Renal cortical epithelial cell (primary cell): ENCODE measurements around the gene MAD1L1. TPM values are rescaled to one million over a fixed set of nuclear protein-coding genes. Genes with fewer than 3 reads are reported as not detected.
A peak's percentile ranks its signal among the peaks of the same experiment; 100 is the strongest.

Source experiments
- DNase-seq: peaks from one replicate; pipeline ENCODE4 v3.0.0-alpha.2; 2011; ENCODE audit warnings: low read depth
- total RNA-seq: library from RNA; depleted of rRNA; stranded (reverse); fragments of >200 nt; gene quantifications from 2 replicates; pipeline ENCODE4 v1.2.3, GENCODE V29; 2014

Gene MAD1L1
- total RNA-seq, 1 donor from 2014 or later = 33.5 TPM

- DNase-seq = no peak
Measured at GRCh38 chr7:2218444-2218785, 14.3 kb downstream of the MAD1L1 start.

GRCh38 chr7:2217716-2218443 is 14.9 kb downstream of the MAD1L1 start:
- DNase-seq = no peak

- DNase-seq = no peak
Measured at GRCh38 chr7:2217206-2217605, 15.5 kb downstream of the MAD1L1 start.

- DNase-seq = no peak
Measured at GRCh38 chr7:2215851-2216250, 16.9 kb downstream of the MAD1L1 start.

GRCh38 chr7:2214636-2215035 is 18.1 kb downstream of the MAD1L1 start:
- no peak for DNase-seq

- DNase-seq = no peak
Measured at GRCh38 chr7:2213551-2214215, 19.1 kb downstream of the MAD1L1 start.

GRCh38 chr7:2212906-2213305 is 19.8 kb downstream of the MAD1L1 start:
- DNase-seq = no peak

GRCh38 chr7:2211926-2212325 is 20.8 kb downstream of the MAD1L1 start:
- DNase-seq = no peak

- DNase-seq = no peak
Measured at GRCh38 chr7:2211259-2211880, 21.4 kb downstream of the MAD1L1 start.

GRCh38 chr7:2210551-2211258 is 22.0 kb downstream of the MAD1L1 start:
- DNase-seq = no peak

GRCh38 chr7:2209961-2210323 is 22.8 kb downstream of the MAD1L1 start:
- DNase-seq = no peak

GRCh38 chr7:2209146-2209960 is 23.4 kb downstream of the MAD1L1 start:
- DNase-seq = peak; percentile 30

- DNase-seq = no peak
Measured at GRCh38 chr7:2208712-2209111, 24.0 kb downstream of the MAD1L1 start.

- DNase-seq = peak; percentile 8
Measured at GRCh38 chr7:2205036-2205780, 27.5 kb downstream of the MAD1L1 start.

- DNase-seq = no peak
Measured at GRCh38 chr7:2204446-2204845, 28.3 kb downstream of the MAD1L1 start.

- DNase-seq = no peak
Measured at GRCh38 chr7:2203766-2204300, 28.9 kb downstream of the MAD1L1 start.

GRCh38 chr7:2202901-2203765 is 29.6 kb downstream of the MAD1L1 start:
- DNase-seq = no peak

GRCh38 chr7:2202361-2202761 is 30.4 kb downstream of the MAD1L1 start:
- no peak for DNase-seq

GRCh38 chr7:2201686-2202360 is 30.9 kb downstream of the MAD1L1 start:
- no peak for DNase-seq
